HK-2 (cell line): Measurements from ENCODE around the gene TNIP3.
"Not testable (repeated sequence)": the region's sequence is repeated elsewhere in the genome, so short reads cannot be mapped to it uniquely, and the experiment has no call there.

Source experiments
- DNase-seq: peaks from one replicate; pipeline ENCODE4 v3.0.0-alpha.2; 2018; ENCODE audit not compliant: unreplicated experiment

TNIP3 gene, protein sequence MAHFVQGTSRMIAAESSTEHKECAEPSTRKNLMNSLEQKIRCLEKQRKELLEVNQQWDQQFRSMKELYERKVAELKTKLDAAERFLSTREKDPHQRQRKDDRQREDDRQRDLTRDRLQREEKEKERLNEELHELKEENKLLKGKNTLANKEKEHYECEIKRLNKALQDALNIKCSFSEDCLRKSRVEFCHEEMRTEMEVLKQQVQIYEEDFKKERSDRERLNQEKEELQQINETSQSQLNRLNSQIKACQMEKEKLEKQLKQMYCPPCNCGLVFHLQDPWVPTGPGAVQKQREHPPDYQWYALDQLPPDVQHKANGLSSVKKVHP

DNA sequence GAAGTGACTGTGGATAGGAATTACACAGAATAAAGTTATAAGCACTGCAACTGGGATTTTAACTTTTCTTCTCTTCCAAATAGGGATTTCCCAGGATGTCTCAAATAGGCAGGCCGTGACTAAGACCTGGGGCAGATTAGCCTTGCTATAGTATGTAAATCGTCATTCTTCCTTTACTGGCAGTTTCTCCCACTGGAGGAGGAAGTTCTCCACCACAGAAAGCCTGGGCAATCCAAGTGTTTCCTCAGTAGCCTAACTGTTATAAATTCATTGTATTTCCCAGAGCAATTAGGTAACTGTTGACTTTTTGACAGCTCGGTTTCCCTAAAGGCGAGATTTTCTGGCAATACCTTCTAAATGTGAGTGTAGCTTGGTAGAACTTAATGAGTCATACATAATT, at the start of gene TNIP3:
Gene TNIP3, minus strand, starts transcription at position 31 of the 400 bp plus-strand sequence. CDS start 196 bp downstream, outside the sequence.
- DNase-seq: no peak

DNA sequence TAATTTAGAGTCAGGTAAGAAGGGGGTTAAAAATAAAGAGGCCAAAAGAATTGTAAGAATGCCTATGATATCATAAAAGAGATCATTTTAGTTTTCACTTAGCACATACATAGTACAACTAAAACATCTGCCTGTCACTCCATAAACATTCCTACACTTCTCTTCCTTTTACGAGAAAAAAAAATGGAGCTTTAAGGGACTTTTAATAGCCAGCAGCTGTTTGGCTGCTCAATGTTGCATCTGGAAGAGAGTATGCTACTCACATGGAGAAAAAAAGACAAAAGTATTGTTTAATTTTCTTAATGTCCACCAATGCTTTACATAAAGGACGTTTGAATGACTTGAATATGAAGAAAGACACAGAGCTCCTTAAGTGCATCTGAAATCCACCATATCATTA, 48.7 kb upstream of the TNIP3 start:
- no peak for DNase-seq

DNA sequence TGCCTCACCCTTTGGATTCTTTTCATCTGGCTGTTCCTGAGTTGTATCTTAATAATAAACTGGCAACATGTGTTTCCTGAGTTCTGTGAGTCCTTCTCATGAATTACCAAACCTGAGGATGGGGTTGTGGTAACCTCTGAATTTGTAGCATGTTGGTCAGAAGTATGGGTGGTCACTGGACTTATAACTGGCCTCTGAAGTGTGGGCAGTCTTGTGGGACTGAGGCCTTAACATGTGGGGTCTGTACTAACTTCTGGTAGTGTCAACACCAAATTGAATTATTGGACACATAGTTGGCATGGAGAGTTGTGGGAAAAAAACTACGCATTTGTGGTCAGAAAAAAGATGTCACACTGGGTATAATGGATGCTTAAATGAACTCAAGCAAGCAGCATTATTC, 45.0 kb upstream of the TNIP3 start:
- no peak for DNase-seq

DNA sequence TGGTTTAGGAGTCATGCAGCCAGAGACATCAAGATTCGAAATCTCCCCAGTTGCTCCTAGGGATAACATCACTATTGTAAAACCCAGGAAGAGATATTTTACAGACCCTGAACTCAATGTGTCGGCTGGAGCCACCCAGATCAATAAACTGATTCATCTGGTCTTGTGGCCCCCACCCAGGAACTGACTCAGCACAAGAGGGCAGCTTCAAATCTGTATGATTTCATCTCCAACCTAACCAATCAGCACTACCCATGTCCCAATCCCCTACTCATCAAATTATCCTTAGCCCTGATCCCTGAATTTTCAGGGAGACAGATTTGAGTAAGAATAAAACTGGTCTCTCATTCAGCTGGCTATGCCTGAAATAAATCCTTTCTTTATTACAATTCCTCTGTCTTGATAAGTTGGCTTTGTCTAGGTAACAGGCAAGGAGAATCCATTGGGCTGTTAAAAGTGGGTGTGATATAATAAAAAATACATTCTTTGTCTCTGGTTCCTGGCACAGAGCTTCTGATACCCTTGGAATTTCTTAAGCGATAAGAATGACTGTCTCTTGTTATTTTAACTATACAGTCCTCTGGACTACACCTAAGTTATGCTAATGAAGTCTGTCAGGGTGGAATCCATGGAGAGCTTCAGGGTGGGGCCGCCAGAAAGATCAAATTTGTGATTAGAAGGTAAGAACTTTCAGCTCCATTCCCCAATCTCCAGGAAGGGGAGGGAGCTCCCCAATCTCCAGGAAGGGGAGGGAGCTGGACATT, 44.3 kb upstream of the TNIP3 start:
- no peak for DNase-seq

DNA sequence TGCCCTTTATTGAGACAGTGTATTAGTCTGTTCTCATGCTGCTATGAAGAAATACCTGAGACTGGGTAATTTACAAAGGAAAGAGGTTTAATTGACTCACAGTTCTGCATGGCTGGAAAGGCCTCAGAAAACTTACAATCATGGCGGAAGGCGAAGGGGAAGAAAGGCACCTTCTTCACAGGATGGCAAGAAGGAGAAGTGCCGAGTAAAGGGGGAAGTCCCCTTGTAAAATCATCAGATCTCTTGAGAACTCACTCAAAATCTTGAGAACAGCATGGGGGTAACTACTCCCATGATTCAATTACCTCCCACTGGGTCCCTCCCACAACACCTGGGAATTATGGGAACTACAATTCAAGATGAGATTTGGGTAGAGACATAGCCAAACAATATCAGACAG, 41.7 kb upstream of the TNIP3 start:
- DNase-seq: not testable (repeated sequence)

- no peak for DNase-seq
These were observed 36.8 kb upstream of the TNIP3 start for GRCh38 chr4:121200795-121201472.

DNA sequence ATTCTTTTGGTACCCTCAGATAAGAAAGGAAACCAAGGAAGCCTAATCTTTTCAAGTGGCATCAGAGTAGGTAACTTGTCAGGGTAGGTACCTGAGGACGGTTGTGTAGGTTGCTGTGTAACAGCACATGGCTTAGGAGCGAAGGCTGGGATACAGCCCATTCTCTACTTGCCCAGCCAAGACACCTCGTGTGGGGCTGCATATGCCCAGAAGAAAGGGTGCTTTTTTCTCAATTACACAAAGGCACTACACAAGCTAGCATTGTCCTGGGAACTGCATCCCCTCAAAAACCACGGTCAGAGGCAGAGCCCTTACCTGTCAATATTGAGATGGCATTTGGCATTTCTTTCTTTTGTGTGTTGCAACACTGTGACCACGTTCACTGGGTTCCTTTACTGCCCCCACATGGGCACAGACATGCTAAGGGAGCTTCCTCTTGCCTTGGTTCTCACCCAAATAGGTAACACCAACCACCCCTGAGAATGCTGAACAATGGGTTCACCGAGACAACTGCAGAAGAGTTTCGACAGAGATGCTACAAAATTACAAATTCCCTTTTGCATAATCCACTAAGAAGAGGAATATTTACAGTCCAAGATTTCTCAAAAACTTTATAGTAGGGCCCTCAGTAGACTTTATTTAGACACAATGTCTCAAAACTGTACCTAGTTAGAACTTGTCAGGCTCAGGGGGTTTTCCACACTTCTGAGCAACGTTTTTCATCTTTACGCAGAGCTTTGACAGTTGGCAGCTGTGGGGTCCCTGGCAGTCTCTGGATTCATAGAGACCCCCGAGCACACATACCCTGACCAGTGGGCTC, 35.8 kb upstream of the TNIP3 start:
- no peak for DNase-seq

- no peak for DNase-seq
These were observed 34.1 kb upstream of the TNIP3 start for GRCh38 chr4:121198251-121198650.

GRCh38 chr4:121195649-121196048, 31.5 kb upstream of the TNIP3 start:
- no peak for DNase-seq

- DNase-seq: no peak
These were observed 28.4 kb upstream of the TNIP3 start for GRCh38 chr4:121192480-121192879.

GRCh38 chr4:121192013-121192412, 27.9 kb upstream of the TNIP3 start:
- no peak for DNase-seq

GRCh38 chr4:121191361-121191760, 27.2 kb upstream of the TNIP3 start:
- no peak for DNase-seq

GRCh38 chr4:121190389-121190788, 26.3 kb upstream of the TNIP3 start:
- DNase-seq: no peak

DNA sequence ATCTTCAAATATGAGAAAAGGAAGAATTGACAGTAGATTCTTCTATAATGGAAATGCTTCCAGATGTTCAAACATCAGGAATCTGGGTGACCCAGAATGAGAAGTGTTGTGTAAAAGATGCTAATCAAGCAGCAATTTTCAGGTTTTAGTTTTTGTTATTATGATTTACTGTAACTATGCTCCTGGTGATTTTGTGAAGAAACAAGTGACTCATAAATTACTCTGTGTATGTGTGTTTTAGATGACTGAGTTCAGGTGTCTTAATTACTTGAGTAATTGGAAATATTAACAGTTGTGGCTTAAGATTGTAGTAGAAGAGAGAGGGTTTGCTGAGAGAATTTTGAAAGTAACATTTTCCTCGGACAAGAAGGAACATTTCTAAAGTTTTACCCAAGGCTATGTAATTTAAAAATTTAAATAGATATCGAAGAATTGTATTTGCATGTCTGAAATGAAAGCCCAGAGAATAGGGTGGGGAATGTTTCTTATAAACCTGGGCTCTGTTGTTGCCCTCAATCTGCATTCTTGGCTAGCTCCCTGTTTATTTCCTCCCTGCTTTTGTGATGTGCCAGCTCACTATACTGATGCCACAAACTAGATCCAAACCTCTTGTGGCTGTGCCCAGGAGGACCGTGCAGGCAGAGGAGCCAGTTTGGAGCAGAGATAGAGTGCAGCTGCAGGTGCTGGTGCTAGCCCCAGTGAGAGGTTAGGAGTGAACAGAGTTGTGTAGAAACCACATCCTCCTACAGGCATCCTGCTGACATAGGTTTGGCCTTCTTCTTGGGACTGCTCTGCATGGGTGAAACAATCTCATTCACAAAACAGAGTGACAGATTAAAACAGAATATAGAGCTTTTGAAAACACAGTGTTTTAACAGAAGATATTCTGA, 25.4 kb upstream of the TNIP3 start:
- no peak for DNase-seq

- DNase-seq: no peak
These were observed 23.1 kb upstream of the TNIP3 start for GRCh38 chr4:121187206-121187605.

GRCh38 chr4:121185960-121186359, 21.8 kb upstream of the TNIP3 start:
- no peak for DNase-seq

- no peak for DNase-seq
These were observed 19.9 kb upstream of the TNIP3 start for GRCh38 chr4:121183989-121184388.

GRCh38 chr4:121183361-121183760, 19.2 kb upstream of the TNIP3 start:
- DNase-seq: no peak

GRCh38 chr4:121182296-121182695, 18.2 kb upstream of the TNIP3 start:
- no peak for DNase-seq

GRCh38 chr4:121181493-121181892, 17.4 kb upstream of the TNIP3 start:
- DNase-seq: no peak

GRCh38 chr4:121180558-121180957, 16.4 kb upstream of the TNIP3 start:
- DNase-seq: no peak
